K562 (cell line): Measurements from ENCODE around the gene HOXB5. TPM values are rescaled to one million over a fixed set of nuclear protein-coding genes. Genes with fewer than 3 reads are reported as not detected.

ENCODE experiments used
- CREB1 ChIP-seq, 2 experiments: sonication (generic) in 1 of 2; formaldehyde crosslinking in 1 of 2; IDR thresholded peaks; 2 replicates each; pipeline versions ENCODE4 v1.6.1 to v1.8.0; 2012 to 2022; ENCODE audit warnings: inconsistent platforms in 1 of 2, mild to moderate bottlenecking in 1 of 2, missing genetic modification reagents in 1 of 2, moderate library complexity in 1 of 2
- FOXK2 ChIP-seq, 2 experiments: fragments of 450-650 bp; IDR thresholded peaks in 1 of 2; conservative IDR thresholded peaks in 1 of 2; 2 replicates each; pipeline ENCODE4 v1.6.1; 2016; ENCODE audit warnings: low read depth in 2 of 2, mild to moderate bottlenecking in 1 of 2
- GTF2A2 ChIP-seq: IDR thresholded peaks from 2 replicates; pipeline ENCODE4 v1.6.1; 2016; ENCODE audit warnings: mild to moderate bottlenecking, missing genetic modification characterization, missing compliant biosample characterization
- KAT7 ChIP-seq: sonication (generic); formaldehyde crosslinking; IDR thresholded peaks from 2 replicates; pipeline ENCODE4 v1.8.0; 2022; ENCODE audit warnings: missing genetic modification reagents, mild to moderate bottlenecking, borderline replicate concordance
- MAFF ChIP-seq: IDR thresholded peaks from 2 replicates; pipeline ENCODE4 v1.6.1; 2012; ENCODE audit warnings: low read length, improper control_type of control experiment
- MAZ ChIP-seq, 2 experiments: fragments of 450-650 bp in 1 of 2; sonication (generic) in 1 of 2; formaldehyde crosslinking; IDR thresholded peaks in 1 of 2; conservative IDR thresholded peaks in 1 of 2; 2 replicates each; pipeline versions ENCODE4 v1.4.0 to v1.5.0; 2020; ENCODE audit warnings: mild to moderate bottlenecking in 1 of 2, missing genetic modification reagents in 1 of 2
- PCBP1 ChIP-seq: fragments of 200-400 bp; formaldehyde crosslinking; IDR thresholded peaks from 2 replicates; pipeline ENCODE4 v1.6.1; 2018; ENCODE audit warnings: mild to moderate bottlenecking, low read depth, low read length; ENCODE audit not compliant: poor library complexity, severe bottlenecking
- PHF8 ChIP-seq: fragments of 200-600 bp; sonication (generic); IDR thresholded peaks from 2 replicates; pipeline ENCODE4 v1.6.1; 2012; ENCODE audit warnings: mixed run types, mild to moderate bottlenecking, inconsistent platforms, low read length, moderate library complexity, borderline replicate concordance
- RBBP5 ChIP-seq: fragments of 200-600 bp; sonication (generic); IDR thresholded peaks from 2 replicates; pipeline ENCODE4 v1.6.1; 2012; ENCODE audit warnings: borderline replicate concordance, mild to moderate bottlenecking, low read length, control low read depth, inconsistent platforms; ENCODE audit not compliant: insufficient read depth, poor library complexity, severe bottlenecking
- RBM14 ChIP-seq: fragments of 200-400 bp; formaldehyde crosslinking; IDR thresholded peaks from 2 replicates; pipeline ENCODE4 v1.6.1; 2018; ENCODE audit warnings: low read depth, mild to moderate bottlenecking, low read length, moderate library complexity, borderline replicate concordance; ENCODE audit not compliant: insufficient read depth
- REST ChIP-seq, 2 experiments: fragments of 450-650 bp; formaldehyde crosslinking in 1 of 2; IDR thresholded peaks; 2 replicates each; pipeline versions ENCODE4 v1.4.0 to v1.6.1; 2014 to 2020; ENCODE audit warnings: mild to moderate bottlenecking in 2 of 2, borderline replicate concordance in 1 of 2, low read depth in 1 of 2
- TGIF2 ChIP-seq: sonication (generic); formaldehyde crosslinking; IDR thresholded peaks from 2 replicates; pipeline ENCODE4 v1.8.1; 2022; ENCODE audit warnings: mild to moderate bottlenecking, missing genetic modification reagents, moderate library complexity
- U2AF1 ChIP-seq: fragments of 200-400 bp; formaldehyde crosslinking; optimal IDR thresholded peaks from 2 replicates; pipeline ENCODE3; 2017; ENCODE audit warnings: mild to moderate bottlenecking, low read depth, low read length, moderate library complexity
- UBTF ChIP-seq, 2 experiments: IDR thresholded peaks; 2 replicates each; pipeline ENCODE4 v1.6.1; 2012; ENCODE audit warnings: improper control_type of control experiment in 2 of 2, low read depth in 2 of 2, low read length in 2 of 2, borderline replicate concordance in 1 of 2
- ZSCAN29 ChIP-seq: fragments of 450-650 bp; IDR thresholded peaks from 2 replicates; pipeline ENCODE4 v1.6.1; 2017
- polyA plus RNA-seq, 8 experiments: library from polyadenylated mRNA; depleted of rRNA in 4 of 8; stranded (reverse) in 5 of 8; unstranded in 3 of 8; fragments of >200 nt; fragmentation: Nextera tagmentation in 2 of 8; fragmentation: Illumina TruSeq in 1 of 8; extraction: Ambion mirVana in 2 of 8; extraction: Trizol in 1 of 8; gene quantifications; 2 replicates each; pipeline versions ENCODE4 v1.2.1 to v1.2.3, GENCODE V29; 2011 to 2014; ENCODE audit warnings: inconsistent platforms in 1 of 8, missing spikeins in 1 of 8
- total RNA-seq, 7 experiments: library from RNA; depleted of rRNA in 6 of 7; stranded (reverse); fragments of >200 nt in 6 of 7; fragmentation: Illumina TruSeq in 2 of 7; extraction: Trizol in 2 of 7; gene quantifications; 2 replicates each; pipeline versions ENCODE4 v1.2.1 to v1.2.3, GENCODE V29; 2011 to 2021; ENCODE audit warnings: low replicate concordance in 1 of 7

The HOXB5 gene
- total and polyA plus RNA-seq, 9 of the 15 experiments (the other 6 are each of a cell fraction or from before 2014, with no cell fraction given) = 0.24 to 2.7 (median 0.65) TPM

GRCh38 chr17:48543107-48543853 is 50.3 kb downstream of the HOXB5 start (continued):
- TF ChIP-seq REST (IDR thresholded peaks at IDR 0.05; ENCODE audit: borderline replicate concordance) = no peak
- no peak for TF ChIP-seq REST (CRISPR knock-in tag; IDR thresholded peaks at IDR 0.05; ENCODE audit: low read depth)
- TF ChIP-seq RBBP5 = peak; percentile 99
- TF ChIP-seq TGIF2 (CRISPR knock-in tag) = peak; percentile 71; the same call in 1 of the 2 replicates
- TF ChIP-seq CREB1 (IDR thresholded peaks at IDR 0.05) = no peak
- 0 out of 2 replicates have a peak, but pooled peaks have one; percentile 28 for TF ChIP-seq CREB1 (CRISPR knock-in tag; IDR thresholded peaks at IDR 0.05)
- TF ChIP-seq PHF8 = peak; percentile 35; the same call in 1 of the 2 replicates
- TF ChIP-seq RBM14 = 0 out of 2 replicates have a peak, but pooled peaks have one; percentile 67
- TF ChIP-seq MAZ (CRISPR knock-in tag; conservative IDR thresholded peaks at IDR 0.05 in 1 of 2, IDR thresholded peaks at IDR 0.05 in 1 of 2) = peak in 1 of 2 experiments; percentile 24; a peak in 1 of 4 replicates
- TF ChIP-seq GTF2A2 (tag) = 0 out of 2 replicates have a peak, but pooled peaks have one; percentile 24
- TF ChIP-seq U2AF1 = peak; percentile 67
- peak; percentile 95 to 96 for TF ChIP-seq UBTF (IDR thresholded peaks at IDR 0.05; ENCODE audit: borderline replicate concordance in 1 of 2, low read depth in 2 of 2, low read length in 2 of 2)
- no peak for TF ChIP-seq KAT7 (CRISPR knock-in tag)
- TF ChIP-seq PCBP1 = peak; percentile 70
- no peak for TF ChIP-seq FOXK2 (conservative IDR thresholded peaks at IDR 0.05 in 1 of 2, IDR thresholded peaks at IDR 0.05 in 1 of 2; ENCODE audit: low read depth in 2 of 2)
- no peak for TF ChIP-seq ZSCAN29
- no peak for TF ChIP-seq MAFF
